Esophagus squamous epithelium (tissue), 5 donors: ENCODE data around the gene LGALS7. TPM values are rescaled to one million over a fixed set of nuclear protein-coding genes. Genes with fewer than 3 reads are reported as not detected.
A peak's percentile ranks its signal among the peaks of the same experiment; 100 is the strongest.

Experiments
- DNase-seq: peaks from one replicate; lab custom pipeline; 2025; lab: John Stamatoyannopoulos, UW
- H3K27ac ChIP-seq, 4 donors: fragments of 200-600 bp; sonication (generic); one replicate each; pipeline ENCODE4 v1.5.1; 2016 to 2019; ENCODE audit warnings: mild to moderate bottlenecking in 1 of 4
- H3K27me3 ChIP-seq, 4 donors: fragments of 200-600 bp; sonication (generic); 1 replicate in 3 of 4; 2 replicates in 1 of 4; pipeline versions ENCODE4 v1.5.1 to v1.6.0; 2017 to 2021; ENCODE audit warnings: antibody characterized with exemption in 1 of 4
- H3K36me3 ChIP-seq, 3 donors: fragments of 200-600 bp; sonication (generic); one replicate each; pipeline ENCODE4 v1.5.1; 2016 to 2019
- H3K4me1 ChIP-seq, 3 donors: fragments of 200-600 bp; sonication (generic); one replicate each; pipeline ENCODE4 v1.5.1; 2017 to 2019
- H3K4me3 ChIP-seq, 4 donors: fragments of 200-600 bp; sonication (generic); 1 replicate in 3 of 4; 2 replicates in 1 of 4; pipeline ENCODE4 v1.5.1; 2016 to 2019; ENCODE audit warnings: mild to moderate bottlenecking in 2 of 4, moderate library complexity in 1 of 4
- H3K9me3 ChIP-seq, 3 donors: fragments of 200-600 bp; sonication (generic); one replicate each; pipeline ENCODE4 v1.5.1; 2016 to 2019
- CTCF ChIP-seq, 6 experiments: fragments of 450-650 bp in 4 of 6; fragments of 200-600 bp in 2 of 6; sonication (generic) in 2 of 6; IDR thresholded peaks; one replicate each; pipeline ENCODE4 v1.5.1; 2016 to 2019; ENCODE audit warnings: antibody characterized with exemption in 6 of 6, mild to moderate bottlenecking in 4 of 6, moderate library complexity in 4 of 6
- POLR2A ChIP-seq, 4 donors: fragments of 450-650 bp; IDR thresholded peaks; one replicate each; pipeline ENCODE4 v1.6.1; 2017; ENCODE audit warnings: antibody characterized with exemption in 4 of 4, mild to moderate bottlenecking in 4 of 4, moderate library complexity in 3 of 4
- WGBS, 2 donors: methylation state at CpG; one replicate each; pipeline ENCODE4 v1.1.5; 2018; 5-methylcytosine and 5-hydroxymethylcytosine counted together
- intact Hi-C: fragments of 100-400 bp; cut with DNase I; formaldehyde crosslinking; loops from one replicate; pipeline ENCODE4 v1.15.0; 2022
- total RNA-seq, 4 donors: library from RNA; depleted of rRNA; stranded (reverse); fragments of >200 nt; gene quantifications; one replicate each; pipeline ENCODE4 v1.1.0, GENCODE V29; 2016
- donor health status: DM: yes; HTN: yes; CAD: no.

The LGALS7 gene
- total RNA-seq, 4 donors from 2014 or later = 7.1 to 266 (median 114) TPM

GRCh38 chr19:38736036-38736412 lies 37.3 kb downstream of the LGALS7 start:
- H3K4me1 ChIP-seq = peaks cover 31 to 72% (median 33%) of the 10 kb centered on the region in 3 donors
- H3K36me3 ChIP-seq = peaks cover 2 to 13% (median 8%) of the 10 kb centered on the region in 3 donors
- H3K27ac ChIP-seq = peak overlapping the region; percentile 45 to 89 (median 78)
- no peaks in the 10 kb centered on the region for H3K9me3 ChIP-seq
- TF ChIP-seq POLR2A (IDR thresholded peaks at IDR 0.05) (peak in 1 of 4 donors; percentile 37), CTCF (IDR thresholded peaks at IDR 0.05) (no peak)
- intact Hi-C loops = loop anchor here (10.0 kb wide), 1 partner anchor 99 kb away; the partner anchor contains the start of gene ECH1
- no CpG with 5 or more reads among the region's 42 CpGs for WGBS, 2 donors
- no peaks in the 10 kb centered on the region for H3K27me3 ChIP-seq
- DNase-seq = no peak
- peak overlapping the region; percentile 31 to 71 (median 42) for H3K4me3 ChIP-seq

- intact Hi-C loops = loop anchor here (10.0 kb wide), 1 partner anchor 100 kb away; the partner anchor contains the start of gene ECH1
- Histone ChIP-seq H3K27ac (peak overlapping the region; percentile 77 to 92 (median 85)), H3K4me1 (peaks cover 31 to 76% (median 33%) of the 10 kb centered on the region in 3 donors), H3K27me3 (no peaks in the 10 kb centered on the region), H3K36me3 (peaks cover 9 to 20% (median 13%) of the 10 kb centered on the region in 3 donors), H3K9me3 (no peaks in the 10 kb centered on the region), H3K4me3 (peak overlapping the region in 3 of 4 donors; percentile 7 to 54 (median 25))
- TF ChIP-seq CTCF (IDR thresholded peaks at IDR 0.05) (no peak), POLR2A (IDR thresholded peaks at IDR 0.05) (no peak)
- no peak for DNase-seq
- 50 to 58% methylated on average over 2 to 4 of the region's 18 CpGs for WGBS, 2 donors
Measured at GRCh38 chr19:38735257-38735686, 38.0 kb downstream of the LGALS7 start.

GRCh38 chr19:38734426-38735256 lies 38.7 kb downstream of the LGALS7 start:
- Histone ChIP-seq H3K36me3 (peaks cover 9 to 27% (median 13%) of the 10 kb centered on the region in 3 donors), H3K9me3 (no peaks in the 10 kb centered on the region), H3K4me3 (peak overlapping the region in 3 of 4 donors; percentile 7 to 54 (median 25)), H3K4me1 (peaks cover 30 to 71% (median 33%) of the 10 kb centered on the region in 3 donors), H3K27ac (peak overlapping the region; percentile 77 to 92 (median 85)), H3K27me3 (no peaks in the 10 kb centered on the region)
- TF ChIP-seq CTCF (IDR thresholded peaks at IDR 0.05) = no peak
- TF ChIP-seq POLR2A (IDR thresholded peaks at IDR 0.05) = no peak
- 0 to 50% methylated on average over 1 to 6 of the region's 13 CpGs for WGBS, 2 donors
- DNase-seq = no peak
- intact Hi-C loops = loop anchor here (10.0 kb wide), 1 partner anchor 100 kb away; the partner anchor contains the start of gene ECH1

- Histone ChIP-seq H3K4me1 (peaks cover 27 to 75% (median 36%) of the 10 kb centered on the region in 3 donors), H3K27ac (peak overlapping the region; percentile 77 to 92 (median 85)), H3K27me3 (no peaks in the 10 kb centered on the region), H3K4me3 (peak overlapping the region in 1 of 4 donors; percentile 54), H3K36me3 (peaks cover 11 to 32% (median 13%) of the 10 kb centered on the region in 3 donors), H3K9me3 (no peaks in the 10 kb centered on the region)
- WGBS, 2 donors = no CpG with 5 or more reads among the region's 4 CpGs
- TF ChIP-seq POLR2A (IDR thresholded peaks at IDR 0.05) (no peak), CTCF (IDR thresholded peaks at IDR 0.05) (no peak)
- intact Hi-C loops = loop anchor here (10.0 kb wide), 1 partner anchor 101 kb away; the partner anchor contains the start of gene ECH1
- no peak for DNase-seq
Measured at GRCh38 chr19:38734176-38734425, 39.2 kb downstream of the LGALS7 start.
